Uterus (tissue), 4 donors: Measurements from ENCODE around the gene GABRB3. TPM values are rescaled to one million over a fixed set of nuclear protein-coding genes. Genes with fewer than 3 reads are reported as not detected.
"Not testable (repeated sequence)": the region's sequence is repeated elsewhere in the genome, so short reads cannot be mapped to it uniquely, and the experiment has no call there.

Experiments
- DNase-seq, 2 donors: peaks; one replicate each; pipeline ENCODE4 v3.0.0-alpha.2; 2019 to 2020
- H3K27ac ChIP-seq, 2 donors: fragments of 200-600 bp; sonication (generic); 1 replicate in 1 of 2; 2 replicates in 1 of 2; pipeline ENCODE4 v1.5.1; 2016 to 2018
- H3K27me3 ChIP-seq, 2 donors: fragments of 200-600 bp; sonication (generic); one replicate each; pipeline ENCODE4 v1.5.1; 2018 to 2019; ENCODE audit warnings: control low read depth in 1 of 2
- H3K36me3 ChIP-seq, 2 donors: fragments of 200-600 bp; sonication (generic); one replicate each; pipeline ENCODE4 v1.5.1; 2019; ENCODE audit warnings: control low read depth in 1 of 2
- H3K4me1 ChIP-seq, 2 donors: fragments of 200-600 bp; sonication (generic); one replicate each; pipeline ENCODE4 v1.5.1; 2018 to 2019; ENCODE audit warnings: control low read depth in 1 of 2
- H3K4me3 ChIP-seq, 2 donors: fragments of 200-600 bp; sonication (generic); 1 replicate in 1 of 2; 2 replicates in 1 of 2; pipeline ENCODE4 v1.5.1; 2018 to 2019; ENCODE audit warnings: mild to moderate bottlenecking in 1 of 2
- H3K9me3 ChIP-seq, 2 donors: fragments of 200-600 bp; sonication (generic); one replicate each; pipeline ENCODE4 v1.5.1; 2019; ENCODE audit warnings: control low read depth in 1 of 2
- CTCF ChIP-seq, 4 experiments: fragments of 200-600 bp in 2 of 4; fragments of 450-650 bp in 2 of 4; sonication (generic) in 2 of 4; IDR thresholded peaks; one replicate each; pipeline ENCODE4 v1.5.1; 2016 to 2019; ENCODE audit warnings: antibody characterized with exemption in 4 of 4, mild to moderate bottlenecking in 2 of 4, moderate library complexity in 1 of 4
- POLR2A ChIP-seq, 2 donors: fragments of 450-650 bp; IDR thresholded peaks; one replicate each; pipeline ENCODE4 v1.6.1; 2016; ENCODE audit warnings: antibody characterized with exemption in 2 of 2, mild to moderate bottlenecking in 1 of 2, moderate library complexity in 1 of 2
- intact Hi-C: fragments of 100-400 bp; cut with DNase I; formaldehyde crosslinking; loops from one replicate; pipeline ENCODE4 v1.15.1; 2023; ENCODE audit warnings: low total_unique reads
- total RNA-seq, 4 donors: library from RNA; depleted of rRNA in 3 of 4; stranded (reverse); fragments of >200 nt in 3 of 4; gene quantifications; one replicate each; pipeline versions ENCODE4 v1.1.0 to v1.2.4, GENCODE V29; 2014 to 2023
- donor health status: DM: yes; HTN: yes; CAD: no.

GABRB3 gene
- total RNA-seq, 4 donors from 2014 or later, result 1.7 to 6.2 (median 1.8) TPM; not detected in 1

- no peaks in the 10 kb centered on the region for H3K27me3 ChIP-seq
- DNase-seq, result no peak
- no peak for TF ChIP-seq CTCF (IDR thresholded peaks at IDR 0.05)
- H3K27ac ChIP-seq, result no peak overlapping the region
- no peaks in the 10 kb centered on the region for H3K4me1 ChIP-seq
- H3K36me3 ChIP-seq, result no peaks in the 10 kb centered on the region
- no peaks in the 10 kb centered on the region for H3K9me3 ChIP-seq
- H3K4me3 ChIP-seq, result no peak overlapping the region
- intact Hi-C loops, result no loop called here
Measured at GRCh38 chr15:26724381-26725150, 48.3 kb downstream of the GABRB3 start.

GRCh38 chr15:26722621-26723160, 50.2 kb downstream of the GABRB3 start:
- no peaks in the 10 kb centered on the region for H3K9me3 ChIP-seq
- DNase-seq, result no peak
- no peak overlapping the region for H3K27ac ChIP-seq
- H3K4me3 ChIP-seq, result no peak overlapping the region
- intact Hi-C loops, result no loop called here
- no peaks in the 10 kb centered on the region for H3K27me3 ChIP-seq
- no peaks in the 10 kb centered on the region for H3K4me1 ChIP-seq
- H3K36me3 ChIP-seq, result no peaks in the 10 kb centered on the region
- TF ChIP-seq POLR2A (IDR thresholded peaks at IDR 0.05) (no peak), CTCF (IDR thresholded peaks at IDR 0.05) (no peak)

GRCh38 chr15:26721232-26721967, 51.5 kb downstream of the GABRB3 start:
- Histone ChIP-seq H3K4me3 (no peak overlapping the region), H3K36me3 (no peaks in the 10 kb centered on the region), H3K9me3 (no peaks in the 10 kb centered on the region), H3K27me3 (no peaks in the 10 kb centered on the region), H3K4me1 (no peaks in the 10 kb centered on the region), H3K27ac (no peak overlapping the region)
- no peak for DNase-seq
- intact Hi-C loops, result no loop called here
- no peak for TF ChIP-seq POLR2A (IDR thresholded peaks at IDR 0.05)
- no peak for TF ChIP-seq CTCF (IDR thresholded peaks at IDR 0.05)

GRCh38 chr15:26720546-26720945, 52.3 kb downstream of the GABRB3 start:
- Histone ChIP-seq H3K9me3 (no peaks in the 10 kb centered on the region), H3K27ac (no peak overlapping the region), H3K4me1 (no peaks in the 10 kb centered on the region), H3K27me3 (no peaks in the 10 kb centered on the region), H3K4me3 (no peak overlapping the region), H3K36me3 (no peaks in the 10 kb centered on the region)
- TF ChIP-seq POLR2A (IDR thresholded peaks at IDR 0.05), result no peak
- no peak for TF ChIP-seq CTCF (IDR thresholded peaks at IDR 0.05)
- intact Hi-C loops, result no loop called here
- no peak for DNase-seq

GRCh38 chr15:26719866-26720265, 53.0 kb downstream of the GABRB3 start:
- H3K4me3 ChIP-seq, H3K4me1 ChIP-seq, H3K9me3 ChIP-seq, H3K36me3 ChIP-seq, H3K27me3 ChIP-seq, intact Hi-C loops, DNase-seq, H3K27ac ChIP-seq: not testable (repeated sequence)
